Measurements from ENCODE around the gene INSIG2. TPM values are rescaled to one million over a fixed set of nuclear protein-coding genes. Genes with fewer than 3 reads are reported as not detected.
"Not testable (repeated sequence)": the region's sequence is repeated elsewhere in the genome, so short reads cannot be mapped to it uniquely, and the experiment has no call there.

The INSIG2 gene
- total RNA-seq, 4 donors from 2014 or later, result 10.5 to 18.6 (median 13.4) TPM

- Histone ChIP-seq H3K36me3 (no peaks in the 10 kb centered on the region), H3K9me3 (no peaks in the 10 kb centered on the region), H3K27me3 (no peaks in the 10 kb centered on the region), H3K4me3 (no peak overlapping the region), H3K27ac (no peak overlapping the region), H3K4me1 (peaks cover 0 to 58% (median 13%) of the 10 kb centered on the region in 4 donors)
- TF ChIP-seq POLR2A (IDR thresholded peaks at IDR 0.05), result no peak
- TF ChIP-seq, protein P1, sequence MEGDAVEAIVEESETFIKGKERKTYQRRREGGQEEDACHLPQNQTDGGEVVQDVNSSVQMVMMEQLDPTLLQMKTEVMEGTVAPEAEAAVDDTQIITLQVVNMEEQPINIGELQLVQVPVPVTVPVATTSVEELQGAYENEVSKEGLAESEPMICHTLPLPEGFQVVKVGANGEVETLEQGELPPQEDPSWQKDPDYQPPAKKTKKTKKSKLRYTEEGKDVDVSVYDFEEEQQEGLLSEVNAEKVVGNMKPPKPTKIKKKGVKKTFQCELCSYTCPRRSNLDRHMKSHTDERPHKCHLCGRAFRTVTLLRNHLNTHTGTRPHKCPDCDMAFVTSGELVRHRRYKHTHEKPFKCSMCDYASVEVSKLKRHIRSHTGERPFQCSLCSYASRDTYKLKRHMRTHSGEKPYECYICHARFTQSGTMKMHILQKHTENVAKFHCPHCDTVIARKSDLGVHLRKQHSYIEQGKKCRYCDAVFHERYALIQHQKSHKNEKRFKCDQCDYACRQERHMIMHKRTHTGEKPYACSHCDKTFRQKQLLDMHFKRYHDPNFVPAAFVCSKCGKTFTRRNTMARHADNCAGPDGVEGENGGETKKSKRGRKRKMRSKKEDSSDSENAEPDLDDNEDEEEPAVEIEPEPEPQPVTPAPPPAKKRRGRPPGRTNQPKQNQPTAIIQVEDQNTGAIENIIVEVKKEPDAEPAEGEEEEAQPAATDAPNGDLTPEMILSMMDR (IDR thresholded peaks at IDR 0.05), result no peak
- no peak for TF ChIP-seq EP300 (IDR thresholded peaks at IDR 0.05)
- DNase-seq (ENCODE audit: low spot score in 2 of 2), result no peak
- WGBS, 2 donors, result 72 to 74% methylated on average over 2 of the region's 2 CpGs
Measured at GRCh38 chr2:118091140-118091478, 2.8 kb downstream of the INSIG2 start.

DNA sequence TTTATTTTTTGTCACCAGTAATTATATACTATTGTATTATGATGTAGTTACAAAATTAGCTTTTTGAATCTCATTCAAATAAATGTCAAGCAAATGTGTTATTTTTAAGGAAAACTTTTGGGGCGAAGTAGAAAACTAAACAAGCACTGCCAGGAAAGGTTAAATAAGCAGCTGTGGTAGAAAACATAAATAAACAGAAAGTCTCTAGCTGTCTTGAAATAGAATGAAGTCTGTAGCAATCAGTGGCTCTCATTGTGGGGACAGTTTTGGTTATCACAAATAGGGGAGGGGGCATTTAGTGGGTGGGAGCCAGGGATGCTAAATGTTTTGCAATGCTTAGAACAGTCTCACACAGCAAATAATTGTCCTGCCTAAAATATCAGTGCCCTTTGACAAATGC, 3.4 kb downstream of the INSIG2 start:
- DNase-seq (ENCODE audit: low spot score in 2 of 2), result no peak
- peaks cover 0 to 3% (median 0%) of the 10 kb centered on the region in 3 donors for H3K36me3 ChIP-seq
- WGBS, 2 donors, result 52% methylated on average over 1 of the region's 1 CpG
- no peak overlapping the region for H3K27ac ChIP-seq
- H3K27me3 ChIP-seq, result no peaks in the 10 kb centered on the region
- no peak for TF ChIP-seq POLR2A (IDR thresholded peaks at IDR 0.05)
- TF ChIP-seq, protein P1 (IDR thresholded peaks at IDR 0.05), result no peak
- TF ChIP-seq EP300 (IDR thresholded peaks at IDR 0.05), result no peak
- no peaks in the 10 kb centered on the region for H3K9me3 ChIP-seq
- H3K4me1 ChIP-seq, result peaks cover 0 to 64% (median 13%) of the 10 kb centered on the region in 4 donors
- H3K4me3 ChIP-seq, result no peak overlapping the region

GRCh38 chr2:118094102-118094501, 5.8 kb downstream of the INSIG2 start:
- H3K36me3 ChIP-seq; H3K27me3 ChIP-seq; H3K9me3 ChIP-seq; H3K4me3 ChIP-seq; H3K27ac ChIP-seq; DNase-seq (ENCODE audit: low spot score in 2 of 2): not testable (repeated sequence)
- H3K4me1 ChIP-seq, result peaks cover 0 to 79% (median 13%) of the 10 kb centered on the region in 4 donors

- Histone ChIP-seq H3K4me3 (no peak overlapping the region), H3K36me3 (peaks cover 0 to 8% (median 0%) of the 10 kb centered on the region in 3 donors), H3K9me3 (no peaks in the 10 kb centered on the region), H3K27ac (no peak overlapping the region), H3K4me1 (peaks cover 0 to 75% (median 12%) of the 10 kb centered on the region in 4 donors), H3K27me3 (no peaks in the 10 kb centered on the region)
- no peak for DNase-seq (ENCODE audit: low spot score in 2 of 2)
- TF ChIP-seq, protein P1 (IDR thresholded peaks at IDR 0.05), result no peak
- TF ChIP-seq POLR2A (IDR thresholded peaks at IDR 0.05) (no peak), EP300 (IDR thresholded peaks at IDR 0.05) (no peak)
- WGBS, 2 donors, result 47 to 74% methylated on average over 2 of the region's 2 CpGs
Measured at GRCh38 chr2:118094503-118094902, 6.2 kb downstream of the INSIG2 start.

DNA sequence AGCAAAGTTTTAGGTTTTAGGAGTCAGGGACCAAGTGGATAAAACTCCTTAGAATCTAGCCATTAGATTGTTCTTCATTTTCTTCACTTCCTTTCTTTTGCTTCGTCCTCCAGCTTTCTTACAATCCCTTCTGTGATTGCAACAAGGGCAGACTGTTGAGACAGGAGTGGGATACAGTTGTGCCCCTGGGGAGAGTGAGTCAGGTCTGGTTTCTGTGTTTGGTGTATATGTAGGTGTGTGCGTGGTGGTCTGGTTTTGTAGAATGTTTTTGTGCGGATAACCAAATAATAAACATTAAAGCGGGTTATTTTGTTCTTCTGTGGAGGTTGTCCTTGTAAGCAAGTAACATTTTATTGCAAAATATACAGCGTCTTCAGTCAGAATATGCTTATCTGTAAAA, 7.3 kb downstream of the INSIG2 start:
- TF ChIP-seq, protein P1 (IDR thresholded peaks at IDR 0.05), result no peak
- TF ChIP-seq EP300 (IDR thresholded peaks at IDR 0.05), result no peak
- TF ChIP-seq POLR2A (IDR thresholded peaks at IDR 0.05), result no peak
- no peaks in the 10 kb centered on the region for H3K9me3 ChIP-seq
- H3K27me3 ChIP-seq, result no peaks in the 10 kb centered on the region
- WGBS, 2 donors, result 76 to 84% methylated on average over 5 of the region's 5 CpGs
- no peak overlapping the region for H3K27ac ChIP-seq
- peaks cover 0 to 64% (median 5%) of the 10 kb centered on the region in 4 donors for H3K4me1 ChIP-seq
- no peak for DNase-seq (ENCODE audit: low spot score in 2 of 2)
- H3K4me3 ChIP-seq, result no peak overlapping the region
- H3K36me3 ChIP-seq, result peaks cover 0 to 18% (median 0%) of the 10 kb centered on the region in 3 donors

- Histone ChIP-seq H3K9me3 (no peaks in the 10 kb centered on the region), H3K4me3 (no peak overlapping the region), H3K27me3 (no peaks in the 10 kb centered on the region), H3K36me3 (peaks cover 0 to 32% (median 0%) of the 10 kb centered on the region in 3 donors), H3K27ac (no peak overlapping the region), H3K4me1 (peaks cover 0 to 47% (median 0%) of the 10 kb centered on the region in 4 donors)
- no peak for TF ChIP-seq POLR2A (IDR thresholded peaks at IDR 0.05)
- TF ChIP-seq, protein P1 (IDR thresholded peaks at IDR 0.05), result no peak
- TF ChIP-seq EP300 (IDR thresholded peaks at IDR 0.05), result no peak
- DNase-seq (ENCODE audit: low spot score in 2 of 2), result no peak
- WGBS, 2 donors, result 62 to 70% methylated on average over 4 of the region's 4 CpGs
Measured at GRCh38 chr2:118097657-118098056, 9.4 kb downstream of the INSIG2 start.

Measured in tibial nerve (tissue), 4 donors.